Putamen (tissue), 1 donor: ENCODE measurements around the gene HOXD11.

Source experiments
- DNase-seq: peaks from one replicate; pipeline ENCODE4 v3.0.0-alpha.2; 2016; ENCODE audit warnings: low spot score

The HOXD11 gene

DNA sequence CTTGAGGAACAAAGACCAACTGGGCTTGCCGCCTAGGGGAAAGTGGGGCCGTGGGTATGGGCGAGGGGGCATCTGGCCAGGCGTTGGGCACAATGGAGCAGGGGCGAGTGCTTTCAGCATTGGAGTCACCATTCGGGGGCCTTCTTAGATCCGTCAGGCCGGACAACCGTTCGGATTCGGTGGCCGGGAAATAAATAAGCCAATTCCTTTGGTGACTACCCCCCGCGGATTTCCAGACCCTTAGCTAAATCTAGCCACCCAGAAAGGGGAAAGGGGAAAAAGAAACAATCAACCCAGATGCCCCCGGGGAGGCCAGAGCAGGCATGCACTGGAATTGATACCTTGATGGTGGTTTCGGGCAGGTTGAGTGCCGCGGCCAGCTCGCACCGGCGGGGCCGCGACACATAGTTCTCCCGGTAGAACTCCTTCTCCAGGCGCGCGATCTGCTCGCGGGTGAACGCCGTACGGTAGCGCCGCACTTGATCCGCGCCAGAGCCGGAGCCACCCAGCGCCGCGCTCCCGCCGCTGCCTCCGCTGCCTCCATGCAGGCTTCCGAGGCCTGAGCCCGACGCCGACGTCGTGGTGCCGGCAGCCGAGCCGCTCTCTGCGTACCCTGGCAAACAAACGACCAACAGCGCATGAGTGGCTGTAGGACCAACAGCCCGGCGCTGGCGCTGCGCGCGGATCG lies 25.1 kb upstream of the HOXD11 start:
- DNase-seq = no peak

DNA sequence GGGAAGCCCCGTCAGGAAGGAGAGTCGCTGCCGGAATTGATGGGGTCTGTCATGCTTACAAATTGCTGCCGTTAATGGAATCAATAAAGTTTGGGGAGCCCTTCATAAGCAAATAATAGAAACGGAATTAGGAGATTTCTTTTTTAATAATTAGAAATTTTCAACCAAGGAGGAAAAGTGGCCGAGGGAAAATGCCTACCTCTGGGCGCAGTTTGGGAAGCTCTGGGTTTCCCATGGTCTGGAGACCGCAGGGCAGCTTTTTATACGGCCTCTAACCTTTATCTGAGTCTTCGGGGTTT lies 24.6 kb upstream of the HOXD11 start:
- DNase-seq = no peak

DNA sequence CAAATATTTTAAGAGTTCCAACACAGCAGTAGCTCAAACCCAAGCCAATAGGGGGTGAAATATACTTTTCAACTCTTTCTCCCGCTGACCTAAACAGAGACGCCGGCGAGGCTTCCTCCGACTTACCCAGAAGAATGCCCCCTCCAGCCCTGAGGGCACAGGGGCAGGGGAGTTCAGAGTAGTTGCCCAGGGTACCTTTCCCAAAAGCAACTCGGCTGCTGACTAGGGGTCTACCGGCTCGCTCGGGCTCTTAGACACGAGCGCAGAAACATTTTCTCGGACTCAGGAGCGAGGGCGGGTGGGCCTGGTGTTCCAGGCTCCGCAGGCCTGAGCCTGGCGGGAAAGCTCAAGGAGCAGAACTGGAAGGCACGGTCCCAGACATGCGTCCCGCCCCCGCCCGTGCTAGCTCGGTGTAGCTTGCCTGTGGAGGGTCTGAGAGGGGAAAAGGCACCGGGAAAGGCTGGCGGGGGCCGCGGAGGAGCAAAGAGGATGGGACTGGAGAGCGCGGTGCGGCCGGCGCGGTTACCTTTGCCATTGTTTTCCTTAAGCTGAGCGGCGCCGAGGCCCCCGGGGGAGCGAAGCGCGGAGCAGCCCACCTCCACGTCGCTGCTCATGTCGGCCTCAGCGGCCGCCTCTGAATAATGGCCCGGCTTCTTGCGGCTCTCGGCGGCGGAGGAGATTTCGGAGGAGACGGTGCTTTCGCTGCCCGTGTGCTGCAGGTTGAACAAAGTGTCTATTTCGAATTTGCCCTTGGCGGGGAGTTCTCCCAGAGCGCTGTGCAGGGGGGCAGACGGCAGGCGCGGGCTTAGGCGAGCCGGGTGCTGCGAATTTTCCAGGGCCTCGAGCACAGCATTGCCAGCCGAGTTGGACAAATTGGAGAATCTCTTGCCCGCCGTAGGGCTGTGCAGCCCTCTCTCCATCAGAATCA lies 24.0 kb upstream of the HOXD11 start:
- no peak for DNase-seq

DNA sequence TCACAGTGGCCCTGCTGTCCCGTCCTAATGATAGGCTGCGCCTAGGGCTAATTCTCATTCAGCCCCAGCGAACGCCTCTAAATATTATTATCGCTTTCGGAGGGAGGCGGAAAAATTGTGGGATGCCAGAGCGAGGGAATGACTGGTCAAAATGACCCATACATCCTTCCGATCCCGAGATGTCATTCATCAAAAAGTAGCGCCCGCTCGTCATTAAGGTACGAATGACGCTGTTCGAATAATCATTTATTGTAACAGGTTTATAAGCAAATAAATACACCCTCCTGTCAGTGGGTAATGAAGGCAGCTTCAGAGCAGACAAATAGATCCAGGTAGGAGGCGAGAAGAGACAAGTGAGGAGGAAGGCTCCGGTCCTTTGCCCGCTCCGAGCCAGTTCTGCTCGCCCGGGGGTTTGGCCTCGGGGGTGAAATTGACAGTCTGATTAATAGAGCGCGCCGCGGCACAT lies 23.3 kb upstream of the HOXD11 start, which contains the start of gene EVX2:
Gene EVX2, minus strand, starts transcription at position 167 of the 466 bp plus-strand sequence. CDS start 186 bp downstream, outside the sequence.
- DNase-seq = no peak

DNA sequence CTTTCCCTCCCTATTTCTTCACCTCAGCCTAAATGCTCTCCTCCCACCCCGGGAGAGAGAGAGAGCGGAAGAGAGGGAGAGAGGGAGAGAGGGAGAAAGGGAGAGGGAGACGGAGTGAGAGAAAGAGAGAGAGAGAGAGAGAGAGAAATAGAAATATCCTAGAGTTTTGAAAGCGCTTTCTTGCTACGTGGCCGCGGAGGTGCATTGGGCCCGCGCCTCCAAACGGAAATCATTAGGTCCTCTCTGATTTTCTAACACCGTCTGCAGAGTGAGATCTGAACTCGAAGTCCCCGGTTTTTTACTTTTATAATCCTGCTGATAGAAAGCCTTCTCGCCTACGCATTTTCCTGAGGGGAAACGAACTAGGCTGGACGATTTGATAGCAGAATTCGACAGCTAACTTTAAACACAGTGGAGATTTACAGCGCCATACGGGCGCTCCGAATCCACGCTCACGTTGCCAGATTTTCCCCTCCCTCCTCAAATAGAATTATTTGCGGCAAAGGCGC lies 22.4 kb upstream of the HOXD11 start:
- no peak for DNase-seq

DNA sequence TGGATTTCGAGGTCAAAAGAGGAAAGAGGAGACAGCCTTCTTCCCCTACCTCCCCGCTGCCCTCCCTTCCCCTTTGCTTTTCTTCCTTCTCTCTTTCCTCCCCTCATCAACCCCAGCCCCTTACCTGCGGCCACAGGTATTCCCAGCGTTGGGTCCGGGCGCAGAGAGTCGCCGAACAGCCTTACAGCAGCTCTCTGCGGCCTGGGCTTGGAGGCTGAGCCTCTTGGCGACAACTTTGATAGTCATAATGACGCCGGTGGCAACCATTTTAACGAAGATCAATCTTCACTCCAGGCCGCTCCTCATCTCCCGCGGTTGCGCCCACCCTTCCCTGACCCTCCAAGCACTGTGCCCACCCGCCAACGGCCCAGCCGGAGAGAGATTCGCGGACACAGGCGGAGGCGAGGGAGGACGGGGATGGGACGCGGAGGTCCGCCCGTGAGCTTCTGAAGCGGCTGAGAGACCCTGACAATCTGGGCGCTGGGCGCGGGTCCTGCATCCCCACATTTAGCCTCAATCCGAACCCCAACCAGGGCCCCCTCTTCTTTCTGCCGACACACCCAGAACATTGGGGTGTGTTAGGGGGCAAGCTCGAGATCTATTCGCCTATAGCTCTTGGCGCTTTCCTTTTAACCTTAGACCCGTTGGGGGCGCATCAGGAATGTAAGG lies 21.8 kb upstream of the HOXD11 start:
- DNase-seq = no peak

DNA sequence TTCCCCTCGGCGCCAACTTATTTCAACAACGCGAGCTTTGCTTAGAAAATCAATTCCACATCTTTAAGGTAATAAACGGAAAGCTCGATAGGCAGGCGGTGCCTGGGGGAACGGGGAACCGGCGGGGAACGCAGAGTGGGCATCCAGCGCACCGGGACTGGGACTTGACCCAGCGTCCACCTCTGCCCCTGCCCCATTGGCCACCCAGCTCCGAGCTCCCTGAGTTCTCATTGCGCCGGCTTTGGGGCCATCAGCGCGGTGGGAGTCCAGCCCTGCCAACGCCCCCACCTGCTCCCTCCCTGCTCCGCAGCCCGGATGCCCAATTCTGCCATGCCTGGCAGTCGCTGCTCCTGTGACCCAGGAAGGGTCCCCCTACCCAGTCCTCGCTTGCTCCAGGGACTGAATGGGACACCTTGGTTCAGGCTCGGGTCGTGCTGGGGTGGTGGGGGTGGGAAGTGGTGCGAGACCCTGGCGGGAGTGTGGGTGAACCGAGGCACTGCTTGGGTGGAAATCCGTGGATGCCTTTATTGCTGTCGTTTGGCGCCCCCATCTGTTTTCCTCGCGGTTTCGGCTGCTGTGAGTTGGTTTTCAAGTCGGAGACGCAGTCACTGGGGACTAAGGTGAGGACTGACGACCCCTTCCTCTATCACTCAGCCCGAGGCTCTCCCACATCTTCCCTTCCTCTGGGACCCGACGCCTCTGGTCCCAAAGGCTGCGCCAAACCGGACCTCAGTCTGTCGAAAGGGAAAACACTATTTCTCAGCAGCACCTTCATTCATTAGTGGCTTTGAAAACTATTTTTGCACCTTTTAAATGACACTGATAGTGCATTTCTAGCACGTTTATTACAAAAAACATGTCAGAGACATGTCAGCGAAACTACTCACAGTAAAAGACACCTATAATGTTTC lies 21.0 kb upstream of the HOXD11 start:
- DNase-seq = peak; percentile 28

DNA sequence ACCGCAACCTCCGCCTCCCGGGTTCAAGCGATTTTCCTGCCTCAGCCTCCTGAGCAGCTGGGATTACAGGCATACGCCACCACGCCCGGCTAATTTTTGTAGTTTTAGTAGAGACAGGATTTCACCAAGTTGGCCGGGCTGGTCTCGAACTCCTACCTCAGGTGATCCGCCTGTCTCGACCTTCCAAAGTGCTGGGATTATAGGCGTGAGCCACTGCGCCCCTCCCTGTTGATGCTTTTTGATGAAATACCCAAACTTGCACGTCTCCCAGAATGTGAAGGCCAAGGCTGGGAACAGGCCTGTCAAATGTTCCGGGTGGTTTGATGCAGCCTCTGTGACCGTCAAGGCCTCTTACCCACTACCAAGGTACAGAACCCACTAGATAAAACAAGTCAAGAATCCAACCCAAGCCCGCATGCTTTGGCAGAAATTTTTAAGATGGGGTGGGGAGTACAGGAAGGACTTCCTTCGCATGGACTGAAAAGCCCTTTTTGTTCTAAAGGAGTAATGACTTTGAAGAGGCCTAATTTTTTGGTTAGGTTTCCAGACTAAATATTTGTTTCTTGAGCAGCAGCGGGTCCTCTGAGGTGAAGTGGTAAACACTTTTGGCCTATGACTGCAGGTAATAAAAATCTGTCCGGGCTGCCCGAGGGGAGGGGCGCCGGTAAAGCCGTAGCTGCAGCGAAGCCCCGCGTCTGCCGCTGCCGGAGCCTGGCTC lies 19.6 kb upstream of the HOXD11 start:
- no peak for DNase-seq

DNA sequence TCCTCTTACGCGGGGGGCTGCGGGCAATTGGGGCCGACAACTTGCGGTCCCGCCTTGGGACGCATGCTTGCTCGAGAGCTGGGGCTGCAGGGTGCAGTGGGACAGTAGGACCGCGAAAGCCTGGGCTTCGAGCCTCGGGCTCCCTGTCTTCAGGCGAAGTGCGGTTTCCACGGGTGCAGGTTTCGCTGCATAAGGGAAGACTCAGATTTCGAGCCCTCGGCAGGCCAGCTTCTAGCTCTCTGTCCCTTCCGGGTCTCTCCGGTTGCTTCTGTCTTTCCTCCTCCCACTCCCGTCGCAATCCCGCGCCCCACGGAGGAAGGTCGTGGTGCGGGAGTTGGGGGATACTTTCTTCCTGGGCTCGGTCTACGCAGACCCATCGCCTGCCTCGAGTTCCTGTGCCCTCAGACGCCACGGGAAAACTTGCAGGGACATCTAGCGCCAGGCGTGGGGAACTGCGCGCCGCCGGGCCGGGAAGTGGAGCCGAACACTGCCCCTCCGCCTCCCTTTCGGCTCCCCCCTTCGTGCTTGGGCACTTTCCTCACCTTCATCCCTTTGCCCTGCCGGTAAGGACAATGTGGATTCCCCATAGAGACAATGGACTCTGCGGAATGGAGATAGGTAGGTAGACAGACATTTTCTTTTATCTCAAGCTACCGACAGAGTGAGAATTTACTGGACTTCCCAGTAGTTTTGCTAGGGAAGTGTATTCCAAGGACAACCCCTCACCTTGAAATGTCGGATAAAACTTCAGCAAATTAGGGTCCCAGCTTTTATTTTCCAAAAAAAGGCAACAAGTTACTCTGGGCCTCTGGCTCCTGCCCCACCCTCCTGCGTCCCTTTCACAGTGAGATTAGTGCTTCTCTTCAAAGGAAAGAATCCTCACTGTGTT lies 18.8 kb upstream of the HOXD11 start:
- DNase-seq = peak; percentile 14

DNA sequence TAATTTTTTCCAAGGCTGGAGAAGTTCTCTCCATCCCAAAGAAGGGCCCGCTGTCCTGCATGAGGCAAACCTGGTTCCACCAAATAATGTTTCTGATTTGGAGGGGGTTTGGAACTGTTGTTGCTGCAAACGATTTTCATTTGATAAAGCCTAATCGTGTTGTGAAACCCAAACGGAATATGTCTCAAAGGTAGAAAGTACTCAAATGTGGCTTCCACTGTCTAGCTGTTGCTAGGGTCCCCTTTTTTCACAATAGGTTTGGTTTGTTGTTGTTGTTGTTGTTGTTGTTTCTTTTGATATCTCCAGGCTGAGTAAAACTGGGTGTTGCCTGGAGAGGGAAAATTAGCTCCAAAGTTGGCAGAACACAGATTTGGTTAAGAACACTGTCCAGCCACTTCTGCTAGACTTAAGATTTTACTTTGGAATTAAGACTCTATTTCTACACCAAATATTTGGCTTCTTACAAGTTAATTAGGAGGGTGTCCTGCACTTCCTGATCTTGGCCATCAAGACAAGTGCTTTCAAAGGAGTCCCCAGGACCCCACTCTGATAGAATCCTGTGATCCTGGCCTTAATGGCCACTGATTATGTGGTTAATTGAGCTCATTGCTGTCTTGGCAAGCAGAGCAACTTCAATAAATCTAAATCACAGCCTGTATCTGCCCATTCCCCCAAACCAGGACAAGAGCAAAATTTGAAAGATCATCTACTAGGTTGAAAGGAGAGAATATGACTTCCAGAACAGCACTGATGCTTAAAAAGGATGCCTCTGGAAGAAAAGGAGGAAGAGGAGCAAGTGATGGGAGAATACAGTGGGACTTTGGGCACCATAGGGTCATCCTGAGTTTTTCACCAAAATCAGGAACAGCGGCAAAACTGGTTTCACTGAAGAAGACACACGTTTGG lies 17.9 kb upstream of the HOXD11 start:
- DNase-seq = no peak

DNA sequence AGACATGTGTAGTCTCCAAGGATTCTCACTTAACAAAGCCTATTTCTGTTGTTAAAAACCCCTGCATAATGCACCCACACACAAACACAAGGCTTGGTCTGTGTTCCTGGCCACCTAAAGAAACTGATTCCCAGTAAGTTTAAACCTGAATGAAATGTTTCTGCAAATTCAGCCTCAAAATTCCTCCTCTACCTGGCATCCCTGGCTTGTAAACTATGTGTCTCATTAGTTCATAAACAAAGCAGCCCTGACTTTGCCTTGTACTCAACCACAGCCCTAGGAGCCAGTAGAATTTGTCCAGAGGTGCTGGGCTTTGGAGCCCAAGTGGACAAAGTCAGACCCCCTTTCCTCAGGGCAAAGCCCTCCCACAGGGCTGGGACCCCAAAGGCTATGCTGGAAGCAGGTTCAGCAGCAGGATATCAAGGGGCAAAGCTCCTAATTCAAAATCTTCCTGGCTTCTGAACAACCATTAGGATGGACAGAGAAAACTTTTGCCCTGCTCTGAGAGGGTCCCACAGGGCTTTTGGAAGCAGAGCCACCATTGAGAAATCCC lies 17.2 kb upstream of the HOXD11 start:
- DNase-seq = no peak

DNA sequence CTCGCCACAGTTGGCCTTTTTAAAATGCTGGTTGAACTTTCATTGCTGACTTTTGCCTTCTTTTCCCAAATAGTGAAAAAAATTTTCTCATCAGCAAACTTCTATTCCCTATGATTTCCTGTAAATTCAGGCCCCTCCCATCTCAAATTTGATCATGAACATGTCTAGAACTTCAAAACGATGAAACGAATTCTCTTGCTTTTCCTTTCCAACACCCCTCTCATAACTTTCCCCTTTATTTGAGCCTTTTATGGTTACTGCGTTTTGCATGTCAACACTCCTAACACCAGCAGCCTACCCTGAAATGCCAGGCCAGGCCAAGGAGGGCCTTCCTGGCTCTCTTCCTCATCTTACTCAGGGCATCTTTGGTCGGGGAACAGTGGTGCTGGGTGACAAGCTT lies 16.2 kb upstream of the HOXD11 start:
- DNase-seq = no peak

DNA sequence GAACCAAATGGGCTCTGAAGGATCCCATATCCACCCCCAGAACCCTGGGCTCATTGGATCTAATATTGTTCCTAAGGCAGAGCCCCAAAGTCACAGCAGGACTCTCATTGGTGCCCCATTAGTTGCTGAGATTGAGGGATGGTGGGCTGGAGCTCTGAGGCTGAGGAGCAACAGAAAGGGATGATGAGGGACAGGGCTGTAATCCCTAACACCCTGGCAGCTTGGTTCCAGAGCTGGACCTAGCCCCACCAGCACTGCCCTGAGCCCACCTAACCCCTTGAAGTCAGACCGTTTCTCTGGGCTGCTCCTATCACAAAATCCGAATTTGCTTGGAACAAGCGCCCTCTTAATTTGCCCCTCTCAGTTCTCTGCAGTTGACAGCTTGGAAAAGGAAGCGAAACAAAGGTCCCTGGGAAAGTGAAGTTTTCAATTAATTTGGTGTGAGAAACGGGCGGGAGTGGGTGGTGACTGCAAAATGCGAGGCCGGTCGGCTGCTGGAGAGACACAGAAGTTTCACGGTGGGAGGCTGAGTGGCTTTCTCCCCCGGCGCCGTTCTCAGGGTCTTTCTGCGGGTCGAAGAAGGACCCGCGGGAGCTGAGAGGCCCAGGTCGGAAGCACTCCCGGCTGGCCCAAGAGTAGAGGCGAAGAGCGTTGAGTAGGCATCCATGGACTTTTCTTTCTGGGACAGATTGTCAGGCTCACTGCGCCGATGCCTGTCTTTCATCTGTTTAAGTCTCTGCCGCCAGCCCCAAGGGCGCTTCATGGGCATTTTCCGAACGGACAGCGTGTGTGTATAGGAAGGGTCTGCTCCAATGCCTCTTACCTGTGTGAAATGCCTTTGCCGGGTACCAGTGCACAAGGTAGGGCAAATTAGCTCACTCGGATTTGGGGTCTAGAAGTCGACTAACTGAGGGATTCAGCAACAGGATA lies 15.5 kb upstream of the HOXD11 start:
- DNase-seq = no peak

DNA sequence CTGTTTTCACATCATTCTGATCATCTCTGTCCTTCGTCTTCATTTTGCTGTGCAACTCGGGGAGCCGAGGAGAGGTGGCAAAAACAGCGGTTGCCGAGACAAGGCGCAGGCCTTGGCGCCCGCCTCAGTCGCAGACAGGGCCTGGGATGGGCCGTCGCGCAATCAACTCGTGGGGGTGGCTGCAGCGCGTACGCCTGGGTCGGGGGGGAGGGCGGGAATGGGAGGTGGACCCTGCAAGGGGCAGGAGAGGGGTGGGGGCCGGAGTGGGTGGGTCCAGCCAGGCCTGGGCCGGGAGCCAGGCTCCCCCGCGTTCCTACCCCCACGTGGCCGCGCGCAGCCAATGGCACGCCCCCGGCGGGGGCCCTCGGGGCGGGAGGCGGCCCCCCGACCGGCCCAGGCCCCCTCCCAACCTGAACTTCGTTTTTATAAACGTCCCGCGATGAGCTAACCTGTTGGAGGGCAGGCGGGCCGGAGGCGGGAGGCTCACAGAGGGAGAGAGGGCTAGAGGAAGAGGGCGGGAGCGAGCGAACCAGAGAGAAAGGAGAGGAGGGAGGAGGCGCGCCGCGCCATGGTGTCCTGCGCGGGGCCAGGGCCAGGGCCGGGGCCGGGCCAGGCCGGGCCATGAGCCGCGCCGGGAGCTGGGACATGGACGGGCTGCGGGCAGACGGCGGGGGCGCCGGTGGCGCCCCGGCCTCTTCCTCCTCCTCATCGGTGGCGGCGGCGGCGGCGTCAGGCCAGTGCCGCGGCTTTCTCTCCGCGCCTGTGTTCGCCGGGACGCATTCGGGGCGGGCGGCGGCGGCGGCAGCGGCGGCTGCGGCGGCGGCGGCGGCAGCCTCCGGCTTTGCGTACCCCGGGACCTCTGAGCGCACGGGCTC lies 14.6 kb upstream of the HOXD11 start, which contains the start of gene HOXD13:
Gene HOXD13, plus strand, starts transcription at position 452 of the 875 bp plus-strand sequence. Its CDS starts 170 bp downstream, at position 622.
- DNase-seq = no peak

DNA sequence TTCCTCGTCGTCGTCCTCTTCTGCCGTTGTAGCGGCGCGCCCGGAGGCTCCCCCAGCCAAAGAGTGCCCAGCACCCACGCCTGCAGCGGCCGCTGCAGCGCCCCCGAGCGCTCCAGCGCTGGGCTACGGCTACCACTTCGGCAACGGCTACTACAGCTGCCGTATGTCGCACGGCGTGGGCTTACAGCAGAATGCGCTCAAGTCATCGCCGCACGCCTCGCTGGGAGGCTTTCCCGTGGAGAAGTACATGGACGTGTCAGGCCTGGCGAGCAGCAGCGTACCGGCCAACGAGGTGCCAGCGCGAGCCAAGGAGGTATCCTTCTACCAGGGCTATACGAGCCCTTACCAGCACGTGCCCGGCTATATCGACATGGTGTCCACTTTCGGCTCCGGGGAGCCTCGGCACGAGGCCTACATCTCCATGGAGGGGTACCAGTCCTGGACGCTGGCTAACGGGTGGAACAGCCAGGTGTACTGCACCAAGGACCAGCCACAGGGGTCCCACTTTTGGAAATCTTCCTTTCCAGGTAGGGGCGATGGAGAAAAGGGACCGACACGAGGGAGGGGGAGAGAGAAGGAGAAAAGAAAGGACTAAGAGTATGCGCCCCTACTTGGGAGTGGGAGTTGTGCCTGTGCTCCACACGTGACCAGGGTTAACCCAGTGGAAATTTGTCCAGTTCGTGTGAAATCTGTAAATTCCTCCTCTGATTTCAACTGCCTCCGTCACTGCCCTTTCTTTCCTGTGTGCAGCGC lies 13.8 kb upstream of the HOXD11 start:
- DNase-seq = no peak
